ENCODE data around the gene RGPD8.

Gene RGPD8

GRCh38 chr2:112321375-112322320 is 111.8 kb downstream of the RGPD8 start:
- DNase-seq, result no peak
